ENCODE data around the gene PCBP2. TPM values are rescaled to one million over a fixed set of nuclear protein-coding genes. Genes with fewer than 3 reads are reported as not detected.
A peak's percentile ranks its signal among the peaks of the same experiment; 100 is the strongest.

Gene PCBP2
- 738 TPM for polyA plus RNA-seq (2012; ENCODE audit: insufficient read length, low read depth)

DNA sequence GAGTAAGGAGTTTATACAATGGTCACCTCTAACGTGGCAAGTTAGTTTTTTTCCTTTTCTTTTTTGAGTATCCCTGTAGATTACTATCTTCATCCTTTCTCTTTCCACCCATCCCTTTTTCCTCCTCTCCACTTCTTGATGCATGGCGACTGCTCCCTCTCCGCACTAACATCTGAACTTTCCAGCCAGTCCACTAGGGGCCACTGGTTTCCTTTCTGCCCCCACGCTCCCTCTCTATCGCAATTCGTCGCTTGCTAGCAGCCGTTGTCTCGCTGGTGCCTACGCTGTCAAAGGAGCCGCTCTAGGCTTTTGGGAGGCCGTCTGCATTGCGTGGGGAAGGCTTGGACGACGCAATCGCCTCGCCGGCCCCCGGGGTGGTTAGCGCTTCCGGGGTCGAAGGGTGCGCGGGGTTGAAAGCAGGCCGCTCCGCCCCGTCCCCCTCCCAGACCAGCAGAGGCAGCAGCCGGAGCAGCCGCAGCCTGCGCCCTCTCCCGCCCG lies at the start of gene PCBP2:
TSS of gene PCBP2 (plus strand) at position 442 of the 498 bp plus-strand sequence. CDS start 2,699 bp downstream, outside the sequence.
- TF ChIP-seq, protein P1, sequence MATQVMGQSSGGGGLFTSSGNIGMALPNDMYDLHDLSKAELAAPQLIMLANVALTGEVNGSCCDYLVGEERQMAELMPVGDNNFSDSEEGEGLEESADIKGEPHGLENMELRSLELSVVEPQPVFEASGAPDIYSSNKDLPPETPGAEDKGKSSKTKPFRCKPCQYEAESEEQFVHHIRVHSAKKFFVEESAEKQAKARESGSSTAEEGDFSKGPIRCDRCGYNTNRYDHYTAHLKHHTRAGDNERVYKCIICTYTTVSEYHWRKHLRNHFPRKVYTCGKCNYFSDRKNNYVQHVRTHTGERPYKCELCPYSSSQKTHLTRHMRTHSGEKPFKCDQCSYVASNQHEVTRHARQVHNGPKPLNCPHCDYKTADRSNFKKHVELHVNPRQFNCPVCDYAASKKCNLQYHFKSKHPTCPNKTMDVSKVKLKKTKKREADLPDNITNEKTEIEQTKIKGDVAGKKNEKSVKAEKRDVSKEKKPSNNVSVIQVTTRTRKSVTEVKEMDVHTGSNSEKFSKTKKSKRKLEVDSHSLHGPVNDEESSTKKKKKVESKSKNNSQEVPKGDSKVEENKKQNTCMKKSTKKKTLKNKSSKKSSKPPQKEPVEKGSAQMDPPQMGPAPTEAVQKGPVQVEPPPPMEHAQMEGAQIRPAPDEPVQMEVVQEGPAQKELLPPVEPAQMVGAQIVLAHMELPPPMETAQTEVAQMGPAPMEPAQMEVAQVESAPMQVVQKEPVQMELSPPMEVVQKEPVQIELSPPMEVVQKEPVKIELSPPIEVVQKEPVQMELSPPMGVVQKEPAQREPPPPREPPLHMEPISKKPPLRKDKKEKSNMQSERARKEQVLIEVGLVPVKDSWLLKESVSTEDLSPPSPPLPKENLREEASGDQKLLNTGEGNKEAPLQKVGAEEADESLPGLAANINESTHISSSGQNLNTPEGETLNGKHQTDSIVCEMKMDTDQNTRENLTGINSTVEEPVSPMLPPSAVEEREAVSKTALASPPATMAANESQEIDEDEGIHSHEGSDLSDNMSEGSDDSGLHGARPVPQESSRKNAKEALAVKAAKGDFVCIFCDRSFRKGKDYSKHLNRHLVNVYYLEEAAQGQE (IDR thresholded peaks at IDR 0.05; ENCODE audit: insufficient read depth in 1 of 2, low read depth in 2 of 2, low read length in 2 of 2), result no peak
- TF ChIP-seq SIN3A (IDR thresholded peaks at IDR 0.05; ENCODE audit: borderline replicate concordance, insufficient read depth, low read length) (no peak), FOXP2 (optimal IDR thresholded peaks at IDR 0.05; ENCODE audit: borderline replicate concordance, extremely low read depth, extremely low read length, insufficient read depth) (peak; percentile 83), POLR2AphosphoS5 (IDR thresholded peaks at IDR 0.05; ENCODE audit: low read depth, low read length) (peak; percentile 71), TAF1 (IDR thresholded peaks at IDR 0.05; ENCODE audit: borderline replicate concordance, insufficient read depth, low read length) (peak; percentile 73; the same call in 1 of the 2 replicates)

DNA sequence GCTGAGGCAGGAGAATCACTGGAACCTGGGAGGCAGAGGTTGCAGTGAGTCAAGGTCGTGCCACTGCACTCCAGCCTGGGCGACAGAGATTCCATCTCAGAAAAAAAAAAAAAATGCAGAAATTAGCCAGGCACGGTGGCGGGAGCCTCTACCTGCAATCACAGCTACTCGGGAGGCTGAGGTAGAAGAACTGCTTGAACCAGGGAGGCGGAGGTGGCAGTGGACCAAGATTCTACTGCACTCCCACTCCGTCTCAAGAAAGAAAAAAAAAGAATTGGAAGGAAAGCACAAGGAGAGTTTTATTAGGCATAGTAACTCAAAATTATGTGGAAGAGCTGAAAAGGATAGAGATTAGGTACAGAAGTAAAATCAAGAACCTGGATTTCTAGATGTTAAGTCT lies 49.0 kb upstream of the PCBP2 start:
- TF ChIP-seq TAF1 (IDR thresholded peaks at IDR 0.05; ENCODE audit: borderline replicate concordance, insufficient read depth, low read length), result no peak

DNA sequence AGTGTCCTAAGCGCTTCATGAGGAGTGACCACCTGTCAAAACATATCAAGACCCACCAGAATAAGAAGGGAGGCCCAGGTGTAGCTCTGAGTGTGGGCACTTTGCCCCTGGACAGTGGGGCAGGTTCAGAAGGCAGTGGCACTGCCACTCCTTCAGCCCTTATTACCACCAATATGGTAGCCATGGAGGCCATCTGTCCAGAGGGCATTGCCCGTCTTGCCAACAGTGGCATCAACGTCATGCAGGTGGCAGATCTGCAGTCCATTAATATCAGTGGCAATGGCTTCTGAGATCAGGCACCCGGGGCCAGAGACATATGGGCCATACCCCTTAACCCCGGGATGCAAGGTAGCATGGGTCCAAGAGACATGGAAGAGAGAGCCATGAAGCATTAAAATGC lies 41.0 kb upstream of the PCBP2 start:
- TF ChIP-seq FOXP2 (optimal IDR thresholded peaks at IDR 0.05; ENCODE audit: borderline replicate concordance, extremely low read depth, extremely low read length, insufficient read depth) (no peak), POLR2AphosphoS5 (IDR thresholded peaks at IDR 0.05; ENCODE audit: low read depth, low read length) (no peak), TAF1 (IDR thresholded peaks at IDR 0.05; ENCODE audit: borderline replicate concordance, insufficient read depth, low read length) (no peak), SIN3A (IDR thresholded peaks at IDR 0.05; ENCODE audit: borderline replicate concordance, insufficient read depth, low read length) (no peak)
- TF ChIP-seq, protein P1 (IDR thresholded peaks at IDR 0.05; ENCODE audit: insufficient read depth in 1 of 2, low read depth in 2 of 2, low read length in 2 of 2), result no peak

DNA sequence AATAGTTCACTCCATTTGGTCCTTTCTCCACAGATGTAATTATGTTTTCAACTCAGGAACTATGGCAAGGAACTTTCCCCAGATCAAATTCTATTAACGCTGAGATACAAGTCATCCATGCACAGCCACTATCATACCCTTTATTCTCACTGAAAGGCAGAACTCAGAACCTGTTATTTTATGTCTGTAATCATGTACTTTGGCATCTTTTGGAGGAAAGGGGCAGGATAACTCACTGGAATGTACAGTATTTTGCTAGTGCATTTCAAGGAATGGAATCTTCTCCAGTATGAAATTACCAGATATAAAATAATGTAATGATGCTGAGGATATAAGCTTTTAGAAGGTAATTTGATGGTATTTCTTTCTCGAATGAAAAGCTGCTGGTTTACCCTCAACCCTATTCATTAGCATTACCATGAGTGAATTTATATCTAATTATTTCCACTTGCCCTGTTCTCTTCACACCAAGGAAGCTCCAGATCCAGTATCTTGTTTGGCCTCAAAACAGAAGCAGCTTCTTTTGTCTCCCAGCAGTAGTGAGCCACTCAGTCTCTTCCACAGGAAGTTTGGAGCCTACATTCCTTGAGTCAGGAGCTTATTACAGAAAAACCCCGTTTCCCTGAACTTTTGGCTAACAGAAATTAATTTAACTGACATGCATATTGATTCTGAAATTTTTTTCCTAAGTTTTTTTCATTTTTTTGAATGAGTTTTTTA lies 38.3 kb upstream of the PCBP2 start:
- TF ChIP-seq POLR2AphosphoS5 (IDR thresholded peaks at IDR 0.05; ENCODE audit: low read depth, low read length), result no peak
- TF ChIP-seq FOXP2 (optimal IDR thresholded peaks at IDR 0.05; ENCODE audit: borderline replicate concordance, extremely low read depth, extremely low read length, insufficient read depth), result no peak
- no peak for TF ChIP-seq SIN3A (IDR thresholded peaks at IDR 0.05; ENCODE audit: borderline replicate concordance, insufficient read depth, low read length)
- TF ChIP-seq, protein P1 (IDR thresholded peaks at IDR 0.05; ENCODE audit: insufficient read depth in 1 of 2, low read depth in 2 of 2, low read length in 2 of 2), result no peak
- TF ChIP-seq TAF1 (IDR thresholded peaks at IDR 0.05; ENCODE audit: borderline replicate concordance, insufficient read depth, low read length), result no peak

DNA sequence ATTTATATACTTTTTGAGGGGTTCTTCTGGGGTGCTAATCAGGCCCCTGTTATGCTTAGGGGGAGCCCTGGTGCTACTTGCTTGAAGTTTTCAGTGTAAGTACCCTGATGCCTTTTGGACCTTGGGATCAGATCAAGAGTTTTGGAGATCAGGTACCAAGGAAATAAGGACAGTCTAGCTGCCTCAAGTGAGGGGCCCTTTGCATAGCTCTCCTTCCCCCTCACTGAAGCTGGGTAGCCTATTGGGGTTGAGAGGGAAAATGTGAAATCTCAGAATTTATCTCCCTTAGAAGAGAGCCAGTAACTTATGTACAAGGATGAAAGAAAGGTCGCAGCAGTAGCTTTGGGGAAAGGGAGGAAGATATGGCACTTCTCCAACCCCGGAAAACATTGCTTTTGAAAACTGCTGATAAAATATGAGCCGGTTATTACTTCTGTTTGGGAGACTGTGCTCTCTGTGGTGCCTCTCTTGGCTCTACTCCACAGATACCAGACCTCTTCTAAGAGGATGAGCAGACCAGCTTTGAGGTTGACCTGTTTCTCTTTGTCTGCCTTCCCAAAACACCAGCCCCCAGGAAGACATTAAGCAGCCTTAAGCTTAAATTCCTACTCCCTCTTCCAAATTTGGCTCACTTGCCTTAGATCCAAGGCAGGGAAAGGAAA lies 37.0 kb upstream of the PCBP2 start:
- TF ChIP-seq TAF1 (IDR thresholded peaks at IDR 0.05; ENCODE audit: borderline replicate concordance, insufficient read depth, low read length), result no peak
- TF ChIP-seq POLR2AphosphoS5 (IDR thresholded peaks at IDR 0.05; ENCODE audit: low read depth, low read length), result no peak
- no peak for TF ChIP-seq SIN3A (IDR thresholded peaks at IDR 0.05; ENCODE audit: borderline replicate concordance, insufficient read depth, low read length)
- TF ChIP-seq, protein P1 (IDR thresholded peaks at IDR 0.05; ENCODE audit: insufficient read depth in 1 of 2, low read depth in 2 of 2, low read length in 2 of 2), result no peak
